ENCODE measurements around the gene MDP1. TPM values are rescaled to one million over a fixed set of nuclear protein-coding genes. Genes with fewer than 3 reads are reported as not detected.

The MDP1 gene
- total RNA-seq, 1 donor: 14.8 TPM

DNA sequence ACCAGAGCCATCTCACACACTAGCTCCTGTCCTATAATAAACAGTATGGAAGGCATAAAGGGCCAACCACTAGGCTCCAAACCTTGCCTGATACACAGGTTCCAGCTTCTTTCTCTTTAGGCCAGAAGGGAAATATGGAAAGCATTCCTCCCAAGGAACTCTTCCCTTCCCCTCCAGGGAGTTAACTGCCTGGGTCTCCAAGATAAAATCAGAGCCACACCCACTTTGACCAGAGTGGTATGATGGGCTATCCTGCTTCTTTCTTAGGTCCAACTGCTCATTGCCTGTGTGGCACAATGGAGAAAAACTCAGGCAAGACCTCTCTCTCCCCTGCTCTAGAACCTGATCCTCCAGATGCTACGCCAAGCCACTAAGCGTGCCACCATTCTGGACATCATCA lies 8.2 kb downstream of the MDP1 start:
- TF ChIP-seq, protein P1, sequence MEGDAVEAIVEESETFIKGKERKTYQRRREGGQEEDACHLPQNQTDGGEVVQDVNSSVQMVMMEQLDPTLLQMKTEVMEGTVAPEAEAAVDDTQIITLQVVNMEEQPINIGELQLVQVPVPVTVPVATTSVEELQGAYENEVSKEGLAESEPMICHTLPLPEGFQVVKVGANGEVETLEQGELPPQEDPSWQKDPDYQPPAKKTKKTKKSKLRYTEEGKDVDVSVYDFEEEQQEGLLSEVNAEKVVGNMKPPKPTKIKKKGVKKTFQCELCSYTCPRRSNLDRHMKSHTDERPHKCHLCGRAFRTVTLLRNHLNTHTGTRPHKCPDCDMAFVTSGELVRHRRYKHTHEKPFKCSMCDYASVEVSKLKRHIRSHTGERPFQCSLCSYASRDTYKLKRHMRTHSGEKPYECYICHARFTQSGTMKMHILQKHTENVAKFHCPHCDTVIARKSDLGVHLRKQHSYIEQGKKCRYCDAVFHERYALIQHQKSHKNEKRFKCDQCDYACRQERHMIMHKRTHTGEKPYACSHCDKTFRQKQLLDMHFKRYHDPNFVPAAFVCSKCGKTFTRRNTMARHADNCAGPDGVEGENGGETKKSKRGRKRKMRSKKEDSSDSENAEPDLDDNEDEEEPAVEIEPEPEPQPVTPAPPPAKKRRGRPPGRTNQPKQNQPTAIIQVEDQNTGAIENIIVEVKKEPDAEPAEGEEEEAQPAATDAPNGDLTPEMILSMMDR (IDR thresholded peaks at IDR 0.05; ENCODE audit: extremely low read depth, low read depth, low read length): no peak

DNA sequence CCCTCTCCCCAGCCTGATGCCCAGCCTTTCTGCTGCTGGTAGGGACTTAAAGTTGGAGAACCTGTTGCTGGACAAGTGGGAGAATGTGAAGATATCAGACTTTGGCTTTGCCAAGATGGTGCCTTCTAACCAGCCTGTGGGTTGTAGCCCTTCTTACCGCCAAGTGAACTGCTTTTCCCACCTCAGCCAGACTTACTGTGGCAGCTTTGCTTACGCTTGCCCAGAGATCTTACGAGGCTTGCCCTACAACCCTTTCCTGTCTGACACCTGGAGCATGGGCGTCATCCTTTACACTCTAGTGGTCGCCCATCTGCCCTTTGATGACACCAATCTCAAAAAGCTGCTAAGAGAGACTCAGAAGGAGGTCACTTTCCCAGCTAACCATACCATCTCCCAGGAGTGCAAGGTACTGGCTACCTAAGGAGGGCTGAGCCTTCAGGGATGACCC lies 8.7 kb downstream of the MDP1 start:
- Histone ChIP-seq H2AFZ (ENCODE audit: low read length) (no peak overlapping the region), H3K36me3 (ENCODE audit: insufficient read depth, low read length) (peaks cover 68% of the 10 kb centered on the region), H3K4me1 (ENCODE audit: insufficient read depth, low read length) (no peaks in the 10 kb centered on the region), H4K20me1 (ENCODE audit: insufficient read depth, low read length) (no peaks in the 10 kb centered on the region), H3K4me3 (ENCODE audit: insufficient read depth, low read length) (no peak overlapping the region), H3K4me2 (ENCODE audit: insufficient read depth, low read length) (no peak overlapping the region), H3K79me2 (ENCODE audit: insufficient read depth, low read length) (peaks cover 22% of the 10 kb centered on the region), H3K27me3 (ENCODE audit: insufficient read depth, low read length) (no peaks in the 10 kb centered on the region), H3K27ac (ENCODE audit: low read depth, low read length) (no peak overlapping the region), H3K9me3 (ENCODE audit: low read depth, low read length) (no peaks in the 10 kb centered on the region)
- TF ChIP-seq, protein P1 (IDR thresholded peaks at IDR 0.05; ENCODE audit: extremely low read depth, low read depth, low read length): no peak
- no peak for DNase-seq (ENCODE audit: insufficient read length, low spot score, missing footprints)

More for the DNA sequence above, 8.2 kb downstream of the MDP1 start:
- no peak overlapping the region for H3K4me3 ChIP-seq (ENCODE audit: insufficient read depth, low read length)
- no peak for DNase-seq (ENCODE audit: insufficient read length, low spot score, missing footprints)
- H3K79me2 ChIP-seq (ENCODE audit: insufficient read depth, low read length): peaks cover 22% of the 10 kb centered on the region
- no peaks in the 10 kb centered on the region for H3K27me3 ChIP-seq (ENCODE audit: insufficient read depth, low read length)
- no peak overlapping the region for H2AFZ ChIP-seq (ENCODE audit: low read length)
- H3K9me3 ChIP-seq (ENCODE audit: low read depth, low read length): no peaks in the 10 kb centered on the region
- no peak overlapping the region for H3K4me2 ChIP-seq (ENCODE audit: insufficient read depth, low read length)
- no peak overlapping the region for H3K27ac ChIP-seq (ENCODE audit: low read depth, low read length)
- H3K36me3 ChIP-seq (ENCODE audit: insufficient read depth, low read length): peaks cover 68% of the 10 kb centered on the region
- no peaks in the 10 kb centered on the region for H4K20me1 ChIP-seq (ENCODE audit: insufficient read depth, low read length)
- no peaks in the 10 kb centered on the region for H3K4me1 ChIP-seq (ENCODE audit: insufficient read depth, low read length)

DNA sequence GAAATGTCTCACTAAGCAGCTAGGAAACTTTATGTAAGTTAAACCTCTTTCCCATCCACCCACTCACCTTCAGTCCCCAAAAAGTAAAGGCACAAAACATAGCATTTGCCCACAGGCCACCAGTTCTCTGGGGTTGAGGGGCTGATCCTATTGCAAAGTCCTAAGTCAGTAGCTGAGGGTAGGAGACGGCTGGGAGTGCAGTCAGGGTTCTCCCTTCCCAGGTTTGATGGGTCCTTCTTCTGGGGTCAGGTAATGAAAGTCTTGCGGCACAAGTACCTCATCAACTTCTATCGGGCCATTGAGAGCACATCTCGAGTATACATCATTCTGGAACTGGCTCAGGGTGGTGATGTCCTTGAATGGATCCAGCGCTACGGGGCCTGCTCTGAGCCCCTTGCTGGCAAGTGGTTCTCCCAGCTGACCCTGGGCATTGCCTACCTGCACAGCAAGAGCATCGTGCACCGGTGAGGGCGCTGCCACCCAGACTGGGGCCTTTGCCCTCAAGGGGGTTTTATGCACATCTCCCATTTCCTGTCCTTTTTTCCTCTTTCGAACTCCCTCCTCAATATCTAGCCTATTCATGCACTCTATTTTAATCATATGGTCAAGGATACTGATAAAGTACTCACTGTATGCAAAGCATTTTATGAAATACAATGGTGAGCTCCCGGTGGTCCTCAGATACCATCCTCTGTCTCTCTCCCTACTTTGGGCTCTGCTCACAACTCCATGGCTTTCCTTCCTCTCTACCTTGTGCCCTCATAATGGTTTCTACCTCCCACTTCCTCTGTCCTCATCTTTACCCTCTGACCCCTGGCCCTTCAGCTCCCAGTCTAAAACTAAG lies 9.4 kb downstream of the MDP1 start:
- TF ChIP-seq, protein P1 (IDR thresholded peaks at IDR 0.05; ENCODE audit: extremely low read depth, low read depth, low read length): no peak
- Histone ChIP-seq H3K27ac (ENCODE audit: low read depth, low read length) (no peak overlapping the region), H3K36me3 (ENCODE audit: insufficient read depth, low read length) (peaks cover 73% of the 10 kb centered on the region), H3K79me2 (ENCODE audit: insufficient read depth, low read length) (peaks cover 22% of the 10 kb centered on the region), H4K20me1 (ENCODE audit: insufficient read depth, low read length) (no peaks in the 10 kb centered on the region), H3K9me3 (ENCODE audit: low read depth, low read length) (no peaks in the 10 kb centered on the region), H2AFZ (ENCODE audit: low read length) (no peak overlapping the region), H3K4me3 (ENCODE audit: insufficient read depth, low read length) (no peak overlapping the region), H3K4me2 (ENCODE audit: insufficient read depth, low read length) (no peak overlapping the region), H3K27me3 (ENCODE audit: insufficient read depth, low read length) (no peaks in the 10 kb centered on the region), H3K4me1 (ENCODE audit: insufficient read depth, low read length) (no peaks in the 10 kb centered on the region)
- peak; percentile 27 for DNase-seq (ENCODE audit: insufficient read length, low spot score, missing footprints)

Data from osteoblast (primary cell).